Measurements from ENCODE around the gene LRRK1. TPM values are rescaled to one million over a fixed set of nuclear protein-coding genes. Genes with fewer than 3 reads are reported as not detected.

LRRK1 gene
- total and polyA plus RNA-seq, 2 experiments from 2014 or later, result 2.6 to 4.5 TPM

- no peak for TF ChIP-seq ZNF462 (CRISPR knock-in tag; IDR thresholded peaks at IDR 0.05)
- no peak for TF ChIP-seq STAT1 (IDR thresholded peaks at IDR 0.05; ENCODE audit: unreplicated experiment)
These were observed 64.1 kb downstream of the LRRK1 start (continued) for GRCh38 chr15:100983221-100983620.

GRCh38 chr15:100985401-100985800, 66.2 kb downstream of the LRRK1 start:
- no peak for DNase-seq (ENCODE audit: low spot score)
- TF ChIP-seq NANOG (IDR thresholded peaks at IDR 0.05; ENCODE audit: borderline replicate concordance), result no peak
- no peak for TF ChIP-seq CTCF (conservative IDR thresholded peaks at IDR 0.05; ENCODE audit: low read depth in 2 of 2)
- no peak for TF ChIP-seq ETS1 (IDR thresholded peaks at IDR 0.05)
- TF ChIP-seq EZH2 (IDR thresholded peaks at IDR 0.05; ENCODE audit: low read depth, unreplicated experiment), result no peak
- TF ChIP-seq EZH2phosphoT487 (IDR thresholded peaks at IDR 0.05; ENCODE audit: unreplicated experiment), result no peak

More at GRCh38 chr15:100985401-100985800, 66.2 kb downstream of the LRRK1 start:
- H3K27me3 Mint-ChIP-seq (ENCODE audit: insufficient read depth, low read depth, poor library complexity), result peaks cover 1% of the 10 kb centered on the region
- Histone ChIP-seq H3K4me1 (ENCODE audit: insufficient read depth) (no peaks in the 10 kb centered on the region; the same call in 1 of the 2 replicates), H3F3A (replicated peaks; ENCODE audit: low read depth) (no peaks in the 10 kb centered on the region), H3K4me3 (no peak overlapping the region), H3K27ac (ENCODE audit: low read depth) (no peak overlapping the region), H3K27me3 (ENCODE audit: insufficient read depth) (no peaks in the 10 kb centered on the region), H4K20me1 (replicated peaks; ENCODE audit: insufficient read depth) (no peaks in the 10 kb centered on the region), H3K79me2 (replicated peaks; ENCODE audit: insufficient read depth) (no peaks in the 10 kb centered on the region), H3K4me2 (no peak overlapping the region), H3K9me2 (ENCODE audit: insufficient read depth) (peaks cover 8% of the 10 kb centered on the region; the same call in 1 of the 2 replicates), H3K36me3 (ENCODE audit: insufficient read depth) (no peaks in the 10 kb centered on the region), H2AFZ (no peak overlapping the region)
- no peak for ATAC-seq
- peaks cover 7% of the 10 kb centered on the region for H3K4me1 Mint-ChIP-seq
- no peak overlapping the region for H3K27ac Mint-ChIP-seq
- no peaks in the 10 kb centered on the region for H3K36me3 Mint-ChIP-seq (ENCODE audit: low read depth)
- H3K9me3 Mint-ChIP-seq, result peaks cover under 1% of the 10 kb centered on the region; the same call in 1 of the 3 replicates
- no peak overlapping the region for H3K4me3 Mint-ChIP-seq

All from GM23338 (cell line).